GM12801 (cell line): ENCODE results near the gene GPR155.

Experiments used
- CTCF ChIP-seq: IDR thresholded peaks from one replicate; pipeline ENCODE4 v1.5.1; 2011; ENCODE audit warnings: control low read depth; ENCODE audit not compliant: insufficient read length; ENCODE audit errors: extremely low read depth

Gene GPR155

GRCh38 chr2:174430066-174430465 lies 56.8 kb downstream of the GPR155 start:
- TF ChIP-seq CTCF, result no peak

- TF ChIP-seq CTCF, result no peak
These were observed 58.6 kb downstream of the GPR155 start for GRCh38 chr2:174428214-174428613.

- no peak for TF ChIP-seq CTCF
These were observed 74.6 kb downstream of the GPR155 start for GRCh38 chr2:174412256-174412655.

- TF ChIP-seq CTCF, result no peak
These were observed 83.2 kb downstream of the GPR155 start for GRCh38 chr2:174403628-174404027.

- no peak for TF ChIP-seq CTCF
These were observed 86.0 kb downstream of the GPR155 start for GRCh38 chr2:174400853-174401252.

- TF ChIP-seq CTCF, result no peak
These were observed 87.7 kb downstream of the GPR155 start for GRCh38 chr2:174399171-174399570.

- TF ChIP-seq CTCF, result no peak
These were observed 89.1 kb downstream of the GPR155 start for GRCh38 chr2:174397773-174398172.
